Activated CD8-positive, alpha-beta memory T cell treated with anti-CD3 and anti-CD28 coated beads for 24 hours (primary cell): ENCODE data around the gene SLC9A3.

Source experiments
- DNase-seq: peaks from one replicate; pipeline ENCODE4 v3.0.0-alpha.2; 2020

Gene SLC9A3

DNA sequence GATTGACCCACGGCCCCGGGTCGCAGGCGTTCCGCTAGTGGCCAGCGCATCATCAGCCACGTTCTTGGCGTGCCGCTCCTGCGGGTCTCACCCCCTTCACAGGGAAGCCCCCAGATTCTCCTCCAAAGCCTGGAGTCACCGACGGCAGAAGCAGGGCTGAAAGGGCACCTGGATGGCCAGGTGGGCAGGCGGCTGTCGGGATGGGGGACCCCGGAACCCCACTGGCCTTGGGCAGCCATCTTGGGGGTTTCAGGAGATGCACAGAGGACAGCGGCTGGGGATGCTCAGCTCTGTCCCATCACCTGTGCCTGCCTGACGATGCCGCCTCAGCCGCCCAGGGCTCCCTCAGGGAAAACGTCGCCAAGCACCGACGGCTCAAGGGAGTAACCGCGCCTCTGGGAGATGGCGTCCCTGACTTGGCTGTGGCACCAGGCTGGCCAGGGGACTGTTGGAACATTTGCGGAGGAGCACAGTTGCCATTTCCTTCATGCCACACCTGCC lies 14.1 kb upstream of the SLC9A3 start:
- DNase-seq, result no peak

DNA sequence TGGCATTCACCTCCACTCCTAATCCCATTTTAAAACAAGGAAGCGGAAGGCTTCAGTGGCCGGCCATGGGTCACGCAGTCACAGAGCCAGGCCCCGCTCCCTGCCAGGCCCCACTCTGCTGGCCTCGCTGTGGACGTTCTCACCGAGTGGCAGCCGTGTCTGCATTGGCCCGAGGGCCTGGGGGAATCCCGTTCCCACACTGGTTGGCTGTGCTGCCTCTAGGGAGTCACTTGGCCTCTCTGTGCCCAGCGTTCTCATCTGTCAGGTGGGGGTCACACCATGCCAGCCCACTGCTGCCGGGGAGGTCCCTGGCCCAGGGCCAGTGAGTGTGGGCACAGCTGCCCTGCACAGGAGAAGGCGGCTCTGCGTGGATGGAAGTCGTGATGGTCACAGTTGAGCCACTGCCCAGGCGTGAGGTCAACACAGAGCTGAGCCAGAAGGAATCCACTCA lies 13.4 kb upstream of the SLC9A3 start:
- DNase-seq, result no peak

DNA sequence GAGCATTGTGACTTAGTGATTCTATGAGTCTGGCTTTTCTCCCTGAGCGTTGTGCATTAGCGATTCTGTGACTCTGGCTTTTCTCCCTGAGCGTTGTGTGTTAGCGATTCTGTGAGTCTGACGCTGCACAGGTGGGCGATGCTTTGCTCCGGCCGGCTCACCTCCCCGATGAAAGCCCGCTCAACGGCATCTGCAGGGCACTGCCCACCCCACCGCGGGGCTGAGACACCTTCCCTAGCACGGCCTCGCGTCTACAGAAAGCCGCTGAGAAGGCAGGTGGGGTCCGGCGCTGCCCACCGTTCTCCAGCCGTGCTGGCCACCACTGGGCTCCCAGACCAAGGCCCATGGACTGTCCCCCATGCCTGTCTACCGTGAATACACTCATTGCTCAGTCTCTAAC lies 12.8 kb upstream of the SLC9A3 start:
- DNase-seq, result no peak

DNA sequence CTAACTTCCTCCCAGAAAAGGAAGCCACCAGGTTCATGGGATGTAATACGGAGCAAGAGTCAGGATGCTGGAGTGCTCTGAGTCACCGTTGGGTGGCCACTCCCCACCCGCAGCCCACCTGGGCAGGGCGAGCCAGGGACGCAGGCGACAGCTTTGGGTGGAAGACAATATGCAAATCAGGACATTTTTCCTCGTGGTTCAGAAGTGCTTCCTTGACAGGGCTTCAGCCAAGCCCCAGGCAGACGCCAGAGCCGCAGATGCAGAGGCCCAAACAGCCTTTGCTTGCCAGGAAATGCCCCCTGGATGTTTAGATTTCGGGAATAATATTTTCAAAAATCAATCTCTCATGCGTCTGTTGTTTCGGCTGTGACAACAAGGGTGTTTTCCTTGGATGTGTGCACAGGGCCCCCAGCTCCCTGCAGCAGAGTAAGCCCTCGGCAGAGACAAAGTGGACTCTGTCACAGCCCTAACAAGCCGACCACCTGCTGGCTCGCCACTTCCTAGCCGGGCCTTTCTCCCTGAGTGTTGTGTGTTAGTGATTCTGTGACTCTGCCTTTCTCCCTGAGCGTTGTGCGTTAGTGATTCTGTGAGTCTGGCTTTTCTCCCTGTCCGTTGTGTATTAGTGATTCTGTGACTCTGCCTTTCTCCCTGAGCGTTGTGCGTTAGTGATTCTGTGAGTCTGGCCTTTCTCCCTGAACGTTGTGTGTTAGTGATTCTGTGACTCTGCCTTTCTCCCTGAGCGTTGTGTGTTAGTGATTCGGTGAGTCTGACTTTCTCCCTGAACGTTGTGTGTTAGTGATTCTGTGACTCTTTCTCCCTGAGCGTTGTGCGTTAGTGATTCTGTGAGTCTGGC lies 11.8 kb upstream of the SLC9A3 start:
- DNase-seq, result no peak

DNA sequence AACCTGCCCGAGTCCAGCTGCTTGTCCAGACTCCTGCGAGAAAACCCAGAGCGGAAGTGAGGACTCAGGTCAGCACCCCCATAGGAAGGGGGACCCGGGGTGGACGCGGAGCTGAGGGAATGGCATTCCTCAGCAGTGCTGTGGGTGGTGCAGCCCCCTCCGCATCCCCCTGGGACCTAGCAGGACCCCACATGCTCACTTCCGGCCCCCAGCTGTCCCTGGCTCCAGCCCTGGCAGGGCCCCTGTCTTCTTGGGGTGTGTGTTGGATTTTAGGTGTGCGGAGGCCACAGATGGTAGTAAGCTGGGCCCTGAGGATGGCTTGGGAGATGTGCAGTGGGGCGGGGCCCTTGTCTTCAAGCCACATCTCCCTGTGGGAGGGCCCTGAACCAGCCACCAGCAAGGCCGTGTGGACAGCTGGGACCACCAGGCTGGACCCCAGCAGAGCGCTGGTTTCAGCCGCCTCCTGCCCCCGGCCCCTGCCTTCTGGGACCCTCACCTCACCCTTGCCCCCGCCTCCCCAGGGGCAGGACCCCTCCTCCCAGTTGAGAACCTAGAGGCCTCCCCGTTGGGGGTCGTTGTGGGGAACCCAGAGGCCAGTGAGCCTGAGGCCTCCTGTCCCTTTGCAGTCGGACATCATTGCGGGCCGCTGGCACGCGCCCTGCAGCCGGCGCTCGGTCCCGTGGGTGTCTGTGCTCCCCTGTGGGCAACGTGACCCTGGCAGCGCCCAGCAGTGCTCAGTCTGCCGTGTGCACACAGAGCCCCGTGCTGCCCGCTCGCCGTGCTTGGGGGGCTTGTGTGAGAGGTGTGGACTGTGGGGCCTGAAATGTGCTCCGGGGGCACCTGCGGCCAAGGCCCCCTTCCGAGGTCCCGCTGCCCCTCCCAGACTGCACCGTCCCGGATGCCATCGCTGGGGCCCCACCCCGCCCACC lies 10.8 kb upstream of the SLC9A3 start:
- DNase-seq, result no peak

DNA sequence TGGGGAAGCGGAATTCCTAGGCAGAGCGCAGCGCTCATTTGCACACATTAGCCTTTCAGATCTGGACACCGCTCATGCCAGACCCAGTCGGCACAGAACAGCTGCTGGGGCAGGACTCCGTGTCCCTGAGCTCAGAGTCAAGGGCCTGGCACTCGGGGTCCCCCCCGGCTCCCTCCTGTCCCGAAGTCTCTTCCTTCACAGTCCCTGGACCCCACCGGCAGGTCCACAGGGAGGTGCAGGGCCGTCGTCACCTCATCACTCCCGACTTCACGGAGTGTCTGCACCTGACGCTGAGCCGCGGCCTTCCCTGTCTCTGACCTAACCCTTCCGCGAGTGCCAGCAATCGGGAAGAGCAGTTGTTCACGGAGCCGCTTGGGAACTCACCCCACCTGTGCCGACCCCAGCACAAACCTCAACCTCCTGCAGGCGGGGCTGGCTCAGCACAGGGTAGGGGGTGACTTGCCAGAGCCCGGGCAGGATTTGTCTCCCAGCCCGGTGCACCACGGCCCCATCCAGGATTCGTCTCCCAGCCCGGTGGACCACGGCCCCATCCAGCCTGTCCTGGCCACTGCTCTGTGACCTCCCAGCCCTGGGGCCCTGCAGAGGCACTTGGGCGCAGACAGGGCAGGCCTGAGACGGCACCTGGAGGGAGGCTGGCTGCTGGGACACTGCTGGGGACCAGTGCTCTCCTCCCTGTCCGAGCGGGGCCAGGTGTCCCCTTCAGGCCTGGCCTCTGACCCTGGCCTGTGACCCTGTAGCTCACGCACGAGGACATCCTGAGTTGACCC lies 9.9 kb upstream of the SLC9A3 start:
- no peak for DNase-seq

DNA sequence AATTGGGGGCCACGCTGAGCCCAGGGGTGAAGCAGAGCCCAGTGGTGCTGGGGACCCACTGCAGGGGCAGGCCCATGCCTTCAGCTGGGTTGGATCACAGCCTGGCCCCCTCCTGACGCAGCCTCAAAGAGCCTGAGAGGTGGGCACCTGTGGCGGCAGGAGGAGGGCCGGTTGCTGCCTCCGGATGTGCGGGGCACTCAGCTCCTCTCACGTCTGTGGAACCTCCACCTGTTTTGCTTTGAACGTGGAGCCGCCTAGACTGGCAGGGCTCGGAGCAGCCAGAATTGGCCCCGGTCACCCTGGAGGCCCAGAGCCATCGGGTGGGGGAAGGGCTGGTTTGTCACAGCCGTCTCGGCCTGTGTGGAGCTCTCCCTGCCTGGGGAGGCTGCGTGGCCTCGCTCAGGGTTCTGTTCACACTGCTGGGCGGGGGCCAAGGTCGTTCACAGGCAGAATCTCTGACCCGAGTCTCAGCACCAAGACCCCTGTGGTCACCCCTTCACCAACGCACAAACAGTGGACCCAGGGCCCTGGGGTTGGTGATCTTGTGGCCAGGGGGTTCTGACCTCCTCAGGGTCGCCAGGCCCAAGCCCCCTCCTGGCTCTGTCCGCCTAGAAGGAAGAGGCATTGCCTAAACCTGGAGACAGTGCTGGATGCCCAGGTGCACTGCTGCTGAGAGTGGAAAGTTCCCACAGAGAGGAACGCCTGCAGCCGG lies 9.2 kb upstream of the SLC9A3 start:
- DNase-seq, result no peak

DNA sequence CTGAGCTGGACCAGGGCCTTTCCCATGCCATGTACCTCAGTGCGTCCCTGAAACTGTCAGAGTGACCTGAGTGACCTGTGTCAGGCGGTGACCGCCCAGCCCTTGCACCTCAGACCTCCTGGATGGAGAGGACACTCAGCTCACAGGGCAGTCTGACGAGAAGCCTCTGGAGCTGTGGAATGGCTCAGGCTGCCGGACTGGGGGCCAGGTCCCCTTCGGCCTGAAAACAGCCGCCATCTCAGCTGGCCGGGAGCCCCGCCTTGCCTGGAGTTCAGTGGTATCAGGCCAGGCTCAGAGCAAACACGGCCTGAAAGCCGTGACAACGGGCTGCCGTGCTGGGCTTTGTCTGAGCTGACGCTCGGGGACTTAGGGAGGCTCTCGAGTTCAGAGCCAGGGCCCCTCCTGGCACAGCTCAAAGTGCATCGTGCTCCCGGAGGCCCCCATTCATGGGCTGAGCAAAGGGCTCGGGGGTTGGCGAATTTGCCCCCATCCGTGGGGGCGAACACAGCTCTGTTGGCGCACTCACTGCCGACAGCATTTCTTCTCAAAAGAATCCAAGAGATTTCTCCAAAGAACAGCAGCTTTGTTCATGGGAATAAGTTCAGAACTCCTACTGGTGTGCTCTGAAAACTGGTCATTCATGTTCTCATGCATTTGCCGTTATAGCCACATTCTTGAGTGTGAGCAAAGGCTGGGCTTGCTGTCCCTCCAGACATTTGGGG lies 8.4 kb upstream of the SLC9A3 start:
- no peak for DNase-seq

DNA sequence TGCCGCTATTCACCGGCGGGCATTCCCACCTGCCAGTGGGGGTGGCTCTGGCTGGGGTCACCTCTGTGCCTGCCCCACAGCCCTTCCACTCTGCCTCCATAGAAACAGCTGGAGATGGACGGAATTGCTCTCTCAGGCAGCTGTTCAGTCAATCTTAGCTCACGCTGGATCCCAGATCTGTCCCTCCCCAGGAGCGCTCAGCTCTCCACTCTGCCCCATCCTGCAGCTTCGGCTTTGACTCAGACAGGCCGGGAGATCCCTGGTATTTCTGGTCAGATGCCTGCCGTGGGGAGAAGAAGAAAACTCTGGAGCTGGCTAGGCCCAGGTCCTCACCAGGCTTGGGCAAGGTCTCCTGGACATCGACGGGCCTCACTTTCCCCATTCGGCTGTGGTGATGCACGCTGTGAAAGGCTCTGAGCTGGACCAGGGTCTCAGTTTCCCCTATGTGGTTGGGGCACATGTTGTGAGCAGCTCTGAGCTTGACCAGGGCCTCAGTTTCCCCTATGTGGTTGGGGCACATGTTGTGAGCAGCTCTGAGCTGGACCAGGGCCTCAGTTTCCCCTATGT lies 7.6 kb upstream of the SLC9A3 start:
- no peak for DNase-seq

DNA sequence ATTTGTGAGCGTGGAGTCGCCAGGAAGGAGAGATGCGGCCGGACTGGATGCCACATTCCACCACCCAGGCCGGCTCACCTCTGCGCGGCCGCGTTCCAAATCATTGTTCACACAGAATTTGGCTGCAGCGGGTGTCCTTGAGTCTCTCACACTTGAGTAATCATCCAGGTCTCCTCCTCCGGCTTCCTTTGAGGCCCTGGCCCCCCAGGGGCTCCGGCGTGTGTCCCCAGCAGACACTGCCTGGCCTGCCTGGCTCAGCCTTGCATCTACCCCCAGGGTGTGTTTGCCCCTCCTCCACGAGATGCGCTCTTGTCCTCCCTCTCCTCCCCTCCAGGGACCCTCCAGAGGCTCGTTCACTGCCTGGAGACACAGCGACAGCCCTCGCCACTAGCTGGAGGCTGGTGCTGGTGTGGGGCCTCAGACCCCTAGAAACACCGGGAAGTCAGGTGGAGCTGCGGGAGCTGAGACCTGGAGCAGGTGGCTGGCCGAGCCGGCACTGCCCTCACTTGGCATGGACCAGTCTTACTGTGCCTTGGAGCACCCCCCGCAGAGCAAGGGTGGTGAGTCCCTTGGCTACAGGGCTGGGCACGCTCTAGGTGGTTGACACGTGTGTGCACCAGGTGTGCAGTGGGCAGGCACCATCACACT lies 7.0 kb upstream of the SLC9A3 start:
- DNase-seq, result no peak

DNA sequence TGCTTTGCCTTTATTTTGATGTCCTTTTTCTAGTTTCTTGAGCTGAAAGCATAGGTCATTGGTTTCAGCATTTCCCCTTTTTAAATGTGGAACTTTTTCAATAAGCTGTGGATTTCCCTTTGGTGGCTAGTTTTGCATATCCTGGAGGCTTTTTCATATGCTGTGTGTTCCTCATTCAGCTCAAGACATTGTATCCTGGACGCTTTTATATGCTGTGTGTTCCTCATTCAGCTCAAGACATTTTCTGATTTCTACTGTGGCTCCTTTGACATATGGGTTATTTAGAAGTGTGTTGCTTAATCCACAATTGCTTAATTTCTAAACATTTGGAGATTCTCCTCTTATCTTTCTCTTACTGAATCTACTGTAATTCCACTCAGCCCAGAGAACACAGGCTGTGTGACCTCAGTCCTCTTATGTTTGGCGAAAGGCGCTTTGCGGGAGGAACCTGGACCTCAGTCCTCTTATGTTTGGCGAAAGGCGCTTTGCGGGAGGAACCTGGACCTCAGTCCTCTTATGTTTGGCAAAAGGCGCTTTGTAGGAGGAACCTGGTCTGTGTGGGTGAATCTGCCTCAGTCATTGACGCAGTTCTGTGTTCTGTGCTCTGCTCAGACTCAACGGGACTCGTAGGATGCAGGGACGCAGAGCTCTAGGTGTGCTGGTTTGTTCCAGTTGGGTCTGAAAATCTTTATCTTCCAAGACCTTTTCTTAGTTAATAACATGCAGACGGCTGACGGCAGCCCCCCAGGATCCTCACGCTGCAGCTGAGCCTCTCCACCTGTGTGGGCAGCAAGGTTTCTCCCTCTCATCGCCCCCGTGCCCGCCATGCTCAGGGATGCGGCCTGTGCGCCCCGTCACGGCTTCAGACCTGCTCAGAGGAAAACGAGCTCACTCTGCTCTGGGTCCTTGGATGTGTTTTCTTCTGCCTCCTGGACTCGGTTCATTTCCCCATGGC lies 6.0 kb upstream of the SLC9A3 start:
- no peak for DNase-seq

DNA sequence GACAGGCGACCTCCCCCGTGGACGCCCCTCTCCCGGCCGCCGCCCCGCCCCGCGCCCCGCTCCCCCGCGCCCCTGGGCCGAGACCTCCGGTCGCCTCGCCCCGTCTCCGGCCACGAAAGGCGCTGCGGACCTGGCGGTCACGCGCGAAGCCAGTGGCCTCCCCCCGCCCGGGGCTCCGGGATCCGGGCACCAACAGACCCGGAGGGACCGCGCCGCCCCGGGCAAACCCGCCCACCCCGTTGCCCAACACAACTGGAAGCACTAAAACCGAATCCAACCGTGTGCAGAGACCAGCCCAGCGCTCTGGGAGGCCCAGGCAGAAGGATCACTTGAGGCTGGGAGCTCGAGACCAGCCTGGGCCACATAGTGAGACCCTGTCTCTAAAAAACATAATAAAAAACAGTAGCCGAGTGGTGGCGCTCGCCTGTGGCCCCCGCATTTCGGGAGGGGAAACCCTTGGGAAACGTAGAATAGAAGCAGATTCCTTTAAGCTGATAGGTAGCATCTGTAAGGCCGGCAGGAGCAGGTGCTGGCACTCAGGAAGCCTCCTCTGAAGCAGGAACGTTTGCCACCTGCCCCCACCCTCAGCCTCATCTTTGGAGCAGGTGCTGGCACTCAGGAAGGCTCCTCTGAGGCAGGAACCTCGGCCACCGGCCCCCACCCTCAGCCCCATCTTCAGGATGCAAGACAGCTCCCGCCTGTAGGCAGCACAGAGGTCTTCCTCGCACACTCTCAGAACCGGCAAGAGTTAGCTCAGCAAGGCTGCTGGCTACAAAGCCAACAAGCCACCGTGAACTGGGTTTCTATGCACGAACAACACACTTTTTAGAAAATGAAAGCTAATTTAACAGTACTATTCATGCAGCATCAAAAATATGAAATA lies 4.6 kb upstream of the SLC9A3 start:
- no peak for DNase-seq

DNA sequence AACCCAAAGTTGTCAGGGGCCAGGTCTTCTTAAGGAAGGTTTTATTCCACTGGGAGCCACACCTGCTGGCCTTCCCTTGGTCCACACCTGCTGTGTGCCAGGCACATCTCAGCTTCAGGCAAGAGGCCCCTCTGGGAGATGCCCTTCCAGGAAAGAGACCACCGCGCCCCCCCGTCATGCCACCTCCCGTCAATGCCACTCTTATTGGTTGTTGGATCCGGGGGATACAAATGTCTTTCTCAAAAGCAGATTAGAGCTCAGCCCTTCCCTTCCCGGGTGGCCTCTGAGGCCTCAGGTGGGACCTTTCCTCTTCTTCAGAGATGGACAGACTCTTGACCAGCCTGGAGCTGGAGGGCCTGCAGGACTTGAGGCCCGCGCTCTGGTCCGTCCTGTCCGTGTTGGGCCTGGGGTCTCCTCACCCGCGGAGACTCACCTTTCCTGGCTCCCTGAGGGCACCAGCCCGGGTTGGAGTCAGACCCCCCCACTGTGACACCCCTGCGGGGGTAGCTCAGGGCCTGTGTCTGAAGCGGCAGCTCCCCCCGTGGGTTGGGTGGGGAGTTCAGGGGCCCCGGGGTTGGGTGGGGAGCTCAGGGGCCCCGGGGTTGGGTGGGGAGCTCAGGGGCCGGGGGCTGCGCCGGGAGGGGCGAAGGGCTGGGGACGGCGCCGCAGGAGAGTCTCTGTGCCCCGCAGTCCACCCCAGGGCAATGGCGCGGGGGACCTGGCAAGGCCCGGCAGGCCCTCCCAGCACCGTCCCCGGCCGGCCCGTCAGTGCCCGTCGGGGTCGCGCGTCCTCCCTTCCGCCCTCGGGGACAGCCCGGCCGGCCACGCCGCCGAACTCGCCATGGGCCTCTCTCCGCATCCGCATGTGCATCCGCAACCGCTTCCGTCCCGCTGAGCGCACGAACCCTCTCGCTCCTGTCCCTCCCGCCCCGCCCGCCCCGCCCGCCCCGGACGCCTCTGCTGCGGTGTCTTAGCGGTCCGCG lies 3.7 kb upstream of the SLC9A3 start:
- no peak for DNase-seq

DNA sequence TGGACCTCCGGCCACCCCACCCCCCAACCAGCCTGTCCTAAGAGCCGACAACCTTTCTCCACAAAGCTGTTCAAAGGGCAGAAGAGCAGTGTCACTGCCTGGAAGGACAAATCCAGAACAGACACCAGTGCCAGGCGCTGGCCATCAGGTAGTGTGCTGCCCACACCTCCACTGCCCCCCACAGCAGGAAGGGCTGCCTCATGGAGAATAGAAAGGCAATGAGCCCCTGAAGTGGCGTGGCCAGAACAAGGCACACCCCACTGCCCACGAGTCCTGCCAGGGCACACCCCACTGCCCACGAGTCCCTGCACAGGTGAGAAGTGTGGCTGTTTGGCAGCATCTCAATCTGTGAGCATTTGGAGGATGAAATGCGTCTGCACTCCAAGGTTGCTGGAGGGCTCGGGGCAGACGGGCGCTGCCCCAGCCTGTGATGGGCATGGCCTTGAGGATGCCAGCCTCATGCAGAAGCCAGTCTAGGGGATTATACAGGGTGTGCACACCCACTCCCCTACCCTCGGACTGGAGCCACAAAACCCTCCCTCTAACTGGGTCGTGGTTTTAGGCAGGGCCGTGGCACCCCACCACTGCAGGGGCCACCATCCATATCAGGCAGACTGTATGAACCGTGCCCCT lies 2.3 kb upstream of the SLC9A3 start:
- DNase-seq, result no peak

DNA sequence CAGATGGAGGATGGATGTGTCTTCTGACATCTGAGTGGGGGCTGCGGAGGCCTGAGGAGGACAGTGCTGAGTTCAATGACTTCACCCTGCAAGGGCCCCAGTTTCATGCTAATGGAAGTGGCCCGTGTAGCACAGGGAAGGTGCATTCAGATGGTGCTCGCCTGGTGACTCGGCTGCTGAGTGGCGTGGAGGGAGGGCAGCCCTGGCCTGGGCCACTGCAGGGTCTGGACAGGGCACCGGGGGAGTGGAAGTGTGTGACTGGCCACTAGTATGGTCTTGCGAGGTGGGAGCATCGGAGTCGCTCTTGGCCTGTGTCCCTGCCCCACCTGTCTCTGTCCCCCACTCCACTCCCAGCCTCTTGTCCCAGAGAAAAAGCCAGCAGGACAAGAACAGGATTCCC lies 1.7 kb upstream of the SLC9A3 start:
- DNase-seq, result no peak

DNA sequence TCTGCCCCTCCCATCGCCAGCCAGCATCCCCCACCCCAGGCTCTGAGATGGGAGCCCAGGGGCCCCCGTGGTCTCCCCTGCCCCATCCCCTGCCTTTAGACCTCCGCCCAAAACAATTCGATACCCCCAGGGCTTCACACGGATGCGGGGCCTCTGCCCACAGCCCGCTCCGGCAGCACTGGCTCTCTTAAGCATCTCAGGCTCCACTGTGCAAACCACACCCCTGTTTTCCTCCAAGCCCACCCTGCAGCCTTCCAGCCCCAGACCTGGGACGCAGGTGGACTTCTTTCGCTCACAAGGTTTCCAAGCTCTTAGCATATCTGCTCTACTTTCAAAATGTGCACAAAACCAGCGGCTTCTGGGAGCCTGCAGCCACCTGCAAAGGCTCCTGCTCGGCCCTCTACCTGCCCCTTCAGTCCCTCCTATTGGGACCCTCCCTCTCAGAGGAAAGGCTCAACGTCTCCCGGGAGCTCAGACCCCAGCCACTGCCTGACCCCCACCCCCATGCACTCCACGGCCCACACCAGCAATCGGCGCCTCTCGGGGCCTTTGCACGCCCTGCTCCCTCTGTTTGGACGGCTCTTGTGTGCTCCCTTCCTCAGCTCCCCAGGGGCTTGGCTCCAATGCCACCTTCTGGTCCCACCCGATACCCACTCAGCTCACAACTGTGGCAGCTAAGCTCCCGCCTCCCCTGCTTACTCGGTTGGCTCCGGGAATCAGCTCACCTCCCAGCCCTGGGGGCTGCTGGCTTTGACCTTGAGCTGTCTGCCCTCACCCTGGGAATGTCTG lies 918 bp upstream of the SLC9A3 start:
- DNase-seq, result no peak
